ENCODE measurements around the gene DMXL1.

DMXL1 gene, protein sequence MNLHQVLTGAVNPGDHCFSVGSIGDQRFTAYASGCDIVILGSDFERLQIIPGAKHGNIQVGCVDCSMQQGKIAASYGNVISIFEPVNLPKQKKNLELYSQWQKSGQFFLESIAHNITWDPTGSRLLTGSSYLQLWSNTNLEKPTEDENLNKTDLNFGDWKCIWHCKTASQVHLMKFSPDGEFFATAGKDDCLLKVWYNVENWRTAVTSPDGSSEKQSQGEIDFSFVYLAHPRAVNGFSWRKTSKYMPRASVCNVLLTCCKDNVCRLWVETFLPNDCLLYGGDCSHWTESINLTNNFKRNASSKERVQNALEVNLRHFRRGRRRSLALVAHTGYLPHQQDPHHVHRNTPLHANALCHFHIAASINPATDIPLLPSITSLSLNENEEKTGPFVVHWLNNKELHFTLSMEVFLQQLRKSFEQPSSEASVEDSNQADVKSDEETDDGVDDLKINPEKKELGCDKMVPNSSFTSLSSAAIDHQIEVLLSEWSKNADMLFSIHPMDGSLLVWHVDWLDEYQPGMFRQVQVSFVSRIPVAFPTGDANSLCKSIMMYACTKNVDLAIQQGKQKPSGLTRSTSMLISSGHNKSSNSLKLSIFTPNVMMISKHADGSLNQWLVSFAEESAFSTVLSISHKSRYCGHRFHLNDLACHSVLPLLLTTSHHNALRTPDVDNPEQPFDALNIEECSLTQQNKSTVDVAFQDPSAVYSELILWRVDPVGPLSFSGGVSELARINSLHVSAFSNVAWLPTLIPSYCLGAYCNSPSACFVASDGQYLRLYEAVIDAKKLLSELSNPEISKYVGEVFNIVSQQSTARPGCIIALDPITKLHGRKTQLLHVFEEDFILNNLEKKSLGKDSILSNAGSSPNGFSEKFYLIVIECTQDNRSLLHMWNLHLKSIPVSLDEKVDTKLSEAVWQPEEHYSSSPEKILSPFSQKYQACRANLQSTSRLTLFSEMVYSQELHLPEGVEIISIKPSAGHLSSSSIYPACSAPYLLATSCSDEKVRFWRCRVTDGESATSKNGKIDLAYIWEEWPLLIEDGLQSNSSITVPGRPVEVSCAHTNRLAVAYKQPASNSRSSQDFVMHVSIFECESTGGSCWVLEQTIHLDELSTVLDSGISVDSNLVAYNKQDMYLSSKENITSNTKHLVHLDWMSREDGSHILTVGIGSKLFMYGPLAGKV (N-terminal part only)
- total RNA-seq: 76.0 to 127 (median 101) reads per million in 9 experiments

- peak; percentile 82 for ATAC-seq (replicated peaks)
- no peaks in the 10 kb centered on the region for H3K9me3 Mint-ChIP-seq
- peak within 1 kb of the TSS; percentile 99 for H3K27ac Mint-ChIP-seq
- H3K4me3 Mint-ChIP-seq: peak within 1 kb of the TSS; percentile 94 to 97
- DNase-seq: peak; percentile 96 to 98 (median 97)
- no peaks in the 10 kb centered on the region for H3K27me3 Mint-ChIP-seq
- peaks cover 21 to 26% of the 10 kb centered on the region in 2 donors for H3K4me1 Mint-ChIP-seq (ENCODE audit: low read depth in 2 of 2)
- peaks cover 18% of the 10 kb centered on the region for H3K36me3 Mint-ChIP-seq (ENCODE audit: insufficient read depth)
These were observed at the start of gene DMXL1 for GRCh38 chr5:119070828-119071560. DMXL1 (plus strand) TSS chr5:119071087; CDS start chr5:119071570, 483 bp downstream.

- no peaks in the 10 kb centered on the region for H3K36me3 Mint-ChIP-seq (ENCODE audit: insufficient read depth)
- DNase-seq (no peak), ATAC-seq (replicated peaks) (no peak)
- no peak overlapping the region for H3K27ac Mint-ChIP-seq
- H3K9me3 Mint-ChIP-seq: no peaks in the 10 kb centered on the region
- no peaks in the 10 kb centered on the region for H3K27me3 Mint-ChIP-seq
- H3K4me3 Mint-ChIP-seq: no peak overlapping the region
- H3K4me1 Mint-ChIP-seq (ENCODE audit: low read depth in 2 of 2): no peaks in the 10 kb centered on the region
These were observed 49.6 kb upstream of the DMXL1 start for GRCh38 chr5:119021149-119021732.

GRCh38 chr5:119022017-119022745 lies 48.7 kb upstream of the DMXL1 start:
- no peak for DNase-seq
- Mint-ChIP-seq H3K36me3 (ENCODE audit: insufficient read depth) (no peaks in the 10 kb centered on the region), H3K27me3 (no peaks in the 10 kb centered on the region), H3K9me3 (no peaks in the 10 kb centered on the region), H3K27ac (no peak overlapping the region), H3K4me1 (ENCODE audit: low read depth in 2 of 2) (no peaks in the 10 kb centered on the region), H3K4me3 (no peak overlapping the region)
- ATAC-seq (replicated peaks): peak; percentile 53

DNA sequence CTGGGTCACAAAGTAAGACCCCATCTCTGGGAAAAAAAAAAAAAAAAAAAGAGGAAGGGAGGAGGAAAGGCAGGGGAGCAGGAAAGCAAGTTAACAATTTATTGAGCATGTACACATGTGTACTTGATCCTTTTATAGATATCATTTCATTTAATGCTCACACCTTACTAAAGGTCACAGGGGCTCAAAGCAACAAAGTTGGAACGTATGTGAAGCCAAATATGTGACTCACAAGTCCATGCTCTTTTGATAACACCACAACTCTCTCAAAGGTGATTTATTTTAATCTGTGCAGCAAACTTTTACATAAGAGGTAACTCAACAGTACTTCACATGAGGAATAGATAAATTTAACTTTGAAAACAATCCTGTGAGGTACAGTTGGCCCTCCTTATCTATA lies 48.1 kb upstream of the DMXL1 start:
- no peak overlapping the region for H3K4me3 Mint-ChIP-seq
- H3K9me3 Mint-ChIP-seq: no peaks in the 10 kb centered on the region
- no peak overlapping the region for H3K27ac Mint-ChIP-seq
- H3K36me3 Mint-ChIP-seq (ENCODE audit: insufficient read depth): no peaks in the 10 kb centered on the region
- no peak for ATAC-seq (replicated peaks)
- H3K27me3 Mint-ChIP-seq: no peaks in the 10 kb centered on the region
- DNase-seq: no peak
- no peaks in the 10 kb centered on the region for H3K4me1 Mint-ChIP-seq (ENCODE audit: low read depth in 2 of 2)

GRCh38 chr5:119028575-119028974 lies 42.3 kb upstream of the DMXL1 start:
- ATAC-seq (replicated peaks) (no peak), DNase-seq (no peak)
- Mint-ChIP-seq H3K36me3 (ENCODE audit: insufficient read depth) (no peaks in the 10 kb centered on the region), H3K4me1 (ENCODE audit: low read depth in 2 of 2) (peaks cover 8 to 15% of the 10 kb centered on the region in 2 donors), H3K27me3 (no peaks in the 10 kb centered on the region), H3K4me3 (no peak overlapping the region), H3K9me3 (no peaks in the 10 kb centered on the region), H3K27ac (peak overlapping the region in 1 of 2 donors; percentile 6)

GRCh38 chr5:119031011-119031886 lies 39.6 kb upstream of the DMXL1 start:
- peak overlapping the region; percentile 29 to 87 for H3K27ac Mint-ChIP-seq
- H3K4me1 Mint-ChIP-seq (ENCODE audit: low read depth in 2 of 2): peaks cover 8 to 15% of the 10 kb centered on the region in 2 donors
- H3K4me3 Mint-ChIP-seq: peak overlapping the region in 1 of 2 donors; percentile 34
- H3K9me3 Mint-ChIP-seq: no peaks in the 10 kb centered on the region
- H3K27me3 Mint-ChIP-seq: no peaks in the 10 kb centered on the region
- ATAC-seq (replicated peaks) (no peak), DNase-seq (no peak)
- no peaks in the 10 kb centered on the region for H3K36me3 Mint-ChIP-seq (ENCODE audit: insufficient read depth)

GRCh38 chr5:119031905-119032304 lies 39.0 kb upstream of the DMXL1 start:
- Mint-ChIP-seq H3K9me3 (no peaks in the 10 kb centered on the region), H3K4me3 (no peak overlapping the region), H3K27ac (peak overlapping the region in 1 of 2 donors; percentile 87), H3K4me1 (ENCODE audit: low read depth in 2 of 2) (peaks cover 8 to 15% of the 10 kb centered on the region in 2 donors), H3K36me3 (ENCODE audit: insufficient read depth) (no peaks in the 10 kb centered on the region), H3K27me3 (no peaks in the 10 kb centered on the region)
- no peak for DNase-seq
- no peak for ATAC-seq (replicated peaks)

GRCh38 chr5:119032656-119033055 lies 38.2 kb upstream of the DMXL1 start:
- no peaks in the 10 kb centered on the region for H3K27me3 Mint-ChIP-seq
- no peak overlapping the region for H3K4me3 Mint-ChIP-seq
- H3K27ac Mint-ChIP-seq: no peak overlapping the region
- peak; percentile 17 for ATAC-seq (replicated peaks)
- no peaks in the 10 kb centered on the region for H3K9me3 Mint-ChIP-seq
- H3K36me3 Mint-ChIP-seq (ENCODE audit: insufficient read depth): no peaks in the 10 kb centered on the region
- no peak for DNase-seq
- peaks cover 8 to 15% of the 10 kb centered on the region in 2 donors for H3K4me1 Mint-ChIP-seq (ENCODE audit: low read depth in 2 of 2)

DNA sequence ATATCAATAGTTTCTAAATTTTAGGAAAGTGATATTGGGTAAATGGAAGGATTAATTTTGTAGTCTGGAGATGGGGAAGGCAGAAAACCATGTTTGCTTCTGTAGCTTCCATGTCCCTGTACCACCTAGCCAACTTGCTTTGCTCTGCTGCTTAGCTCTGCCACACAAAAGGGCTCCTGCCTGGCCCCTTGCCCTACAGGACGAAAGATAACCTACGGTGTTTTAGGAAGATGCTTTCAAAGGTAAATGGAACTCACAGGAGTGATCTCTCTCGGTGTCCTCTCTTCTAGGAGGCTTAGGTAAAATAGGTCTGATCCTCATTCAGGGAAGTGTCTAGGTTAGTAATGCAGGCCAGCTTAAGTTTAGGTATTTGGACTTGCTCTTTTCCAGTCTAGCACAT lies 37.8 kb upstream of the DMXL1 start:
- ATAC-seq (replicated peaks) (no peak), DNase-seq (no peak)
- Mint-ChIP-seq H3K4me1 (ENCODE audit: low read depth in 2 of 2) (peaks cover 8 to 15% of the 10 kb centered on the region in 2 donors), H3K27ac (no peak overlapping the region), H3K27me3 (no peaks in the 10 kb centered on the region), H3K36me3 (ENCODE audit: insufficient read depth) (no peaks in the 10 kb centered on the region), H3K9me3 (no peaks in the 10 kb centered on the region), H3K4me3 (no peak overlapping the region)

GRCh38 chr5:119036101-119036762 lies 34.7 kb upstream of the DMXL1 start:
- Mint-ChIP-seq H3K4me3 (no peak overlapping the region), H3K27me3 (no peaks in the 10 kb centered on the region), H3K27ac (no peak overlapping the region), H3K4me1 (ENCODE audit: low read depth in 2 of 2) (peaks cover 5 to 10% of the 10 kb centered on the region in 2 donors), H3K9me3 (no peaks in the 10 kb centered on the region), H3K36me3 (ENCODE audit: insufficient read depth) (no peaks in the 10 kb centered on the region)
- no peak for ATAC-seq (replicated peaks)
- DNase-seq: no peak

Measured in effector memory CD8-positive, alpha-beta T cell (primary cell).